Lower lobe of right lung (tissue), 2 donors: ENCODE measurements around the gene DGKI. TPM values are rescaled to one million over a fixed set of nuclear protein-coding genes. Genes with fewer than 3 reads are reported as not detected.

Experiments used
- ATAC-seq, 2 donors: fragments of 200-7000 bp; cut with Tn5 transposase; one replicate each; pipeline ENCODE4 v1.9.1; 2020 to 2022; ENCODE audit warnings: mild to moderate bottlenecking in 2 of 2, moderate library complexity in 2 of 2
- DNase-seq: peaks from one replicate; pipeline ENCODE4 v3.0.0-alpha.2; 2020
- H3K27ac ChIP-seq: fragments of 200-600 bp; one replicate; pipeline ENCODE4 v1.8.0; 2022
- H3K27me3 ChIP-seq: fragments of 200-600 bp; one replicate; pipeline ENCODE4 v1.8.0; 2022; ENCODE audit warnings: low read depth
- H3K36me3 ChIP-seq: fragments of 200-600 bp; one replicate; pipeline ENCODE4 v1.8.0; 2022; ENCODE audit warnings: mild to moderate bottlenecking
- H3K4me1 ChIP-seq: fragments of 200-600 bp; one replicate; pipeline ENCODE4 v1.8.0; 2022
- H3K4me3 ChIP-seq: fragments of 200-600 bp; one replicate; pipeline ENCODE4 v1.8.0; 2022; ENCODE audit warnings: mild to moderate bottlenecking
- H3K9me3 ChIP-seq: fragments of 200-600 bp; one replicate; pipeline ENCODE4 v1.8.0; 2022
- CTCF ChIP-seq: fragments of 200-600 bp; IDR thresholded peaks from one replicate; pipeline ENCODE4 v1.8.0; 2022; ENCODE audit warnings: antibody characterized with exemption, mild to moderate bottlenecking
- intact Hi-C: fragments of 100-400 bp; cut with DNase I; formaldehyde crosslinking; loops from one replicate; pipeline ENCODE4 v1.11.0; 2022
- total RNA-seq: library from RNA; stranded (reverse); fragmentation: NEBNext Ultra II Directional; extraction: Animal tissue kit (Norgen Biotek cat#: 25700); gene quantifications from one replicate; pipeline ENCODE4 v1.2.1, GENCODE V29; 2021
- donor health status: DM: no; HTN: yes; CAD: no; lungs with severe emphysema.

The DGKI gene
- total RNA-seq, 1 donor from 2014 or later, result 0.09 TPM

- Histone ChIP-seq H3K36me3 (no peaks in the 10 kb centered on the region), H3K9me3 (no peaks in the 10 kb centered on the region), H3K27me3 (no peaks in the 10 kb centered on the region), H3K4me3 (no peak overlapping the region), H3K4me1 (no peaks in the 10 kb centered on the region), H3K27ac (no peak overlapping the region)
- intact Hi-C loops, result no loop called here
- ATAC-seq, result no peak
- TF ChIP-seq CTCF, result no peak
- DNase-seq, result no peak
Observed at GRCh38 chr7:137443616-137444015, 403.2 kb downstream of the DGKI start.

GRCh38 chr7:137441451-137441850 is 405.3 kb downstream of the DGKI start:
- ATAC-seq (no peak), DNase-seq (no peak)
- no peak overlapping the region for H3K4me3 ChIP-seq
- intact Hi-C loops, result no loop called here
- H3K4me1 ChIP-seq, result no peaks in the 10 kb centered on the region
- no peak for TF ChIP-seq CTCF
- H3K27me3 ChIP-seq, result no peaks in the 10 kb centered on the region
- no peaks in the 10 kb centered on the region for H3K36me3 ChIP-seq
- H3K27ac ChIP-seq, result no peak overlapping the region
- H3K9me3 ChIP-seq, result no peaks in the 10 kb centered on the region

- no peaks in the 10 kb centered on the region for H3K4me1 ChIP-seq
- H3K27ac ChIP-seq, result no peak overlapping the region
- no peak for ATAC-seq
- no peaks in the 10 kb centered on the region for H3K36me3 ChIP-seq
- no peak for TF ChIP-seq CTCF
- no peaks in the 10 kb centered on the region for H3K27me3 ChIP-seq
- DNase-seq, result no peak
- H3K4me3 ChIP-seq, result no peak overlapping the region
- intact Hi-C loops, result no loop called here
- H3K9me3 ChIP-seq, result no peaks in the 10 kb centered on the region
Observed at GRCh38 chr7:137439829-137440825, 406.6 kb downstream of the DGKI start.

GRCh38 chr7:137434946-137435345 is 411.8 kb downstream of the DGKI start:
- no peaks in the 10 kb centered on the region for H3K4me1 ChIP-seq
- DNase-seq (no peak), ATAC-seq (no peak)
- no peak for TF ChIP-seq CTCF
- no peak overlapping the region for H3K27ac ChIP-seq
- no peak overlapping the region for H3K4me3 ChIP-seq
- H3K36me3 ChIP-seq, result no peaks in the 10 kb centered on the region
- H3K9me3 ChIP-seq, result no peaks in the 10 kb centered on the region
- no peaks in the 10 kb centered on the region for H3K27me3 ChIP-seq
- intact Hi-C loops, result no loop called here

- no peak for ATAC-seq
- TF ChIP-seq CTCF, result no peak
- no peaks in the 10 kb centered on the region for H3K27me3 ChIP-seq
- no peaks in the 10 kb centered on the region for H3K36me3 ChIP-seq
- no peaks in the 10 kb centered on the region for H3K4me1 ChIP-seq
- no peak overlapping the region for H3K27ac ChIP-seq
- intact Hi-C loops, result no loop called here
- H3K4me3 ChIP-seq, result no peak overlapping the region
- no peaks in the 10 kb centered on the region for H3K9me3 ChIP-seq
- no peak for DNase-seq
Observed at GRCh38 chr7:137434530-137434929, 412.2 kb downstream of the DGKI start.
